Osteocyte (in vitro differentiated cells): ENCODE measurements around the gene PKP2. TPM values are rescaled to one million over a fixed set of nuclear protein-coding genes. Genes with fewer than 3 reads are reported as not detected.

Experiments used
- DNase-seq: peaks from one replicate; pipeline ENCODE4 v3.0.0; 2021; ENCODE audit warnings: mixed read lengths; ENCODE audit not compliant: unreplicated experiment; ENCODE audit errors: extremely low spot score
- H3K27ac Mint-ChIP-seq: one replicate; pipeline ENCODE4 v1.8.0; 2021; ENCODE audit warnings: mild to moderate bottlenecking, mixed read lengths; ENCODE audit not compliant: unreplicated experiment
- H3K27me3 Mint-ChIP-seq: one replicate; pipeline ENCODE4 v1.8.0; 2021; ENCODE audit warnings: mixed read lengths; ENCODE audit not compliant: unreplicated experiment
- H3K36me3 Mint-ChIP-seq: one replicate; pipeline ENCODE4 v1.8.0; 2021; ENCODE audit warnings: mixed read lengths; ENCODE audit not compliant: unreplicated experiment
- H3K4me1 Mint-ChIP-seq: one replicate; pipeline ENCODE4 v1.8.0; 2021; ENCODE audit warnings: mixed read lengths; ENCODE audit not compliant: unreplicated experiment
- H3K4me3 Mint-ChIP-seq: one replicate; pipeline ENCODE4 v1.8.0; 2021; ENCODE audit warnings: mild to moderate bottlenecking, moderate library complexity, mixed read lengths; ENCODE audit not compliant: unreplicated experiment
- H3K9me3 Mint-ChIP-seq: one replicate; pipeline ENCODE4 v1.8.0; 2021; ENCODE audit warnings: mixed read lengths; ENCODE audit not compliant: unreplicated experiment
- CTCF ChIP-seq: fragments of 200-600 bp; sonication (generic); IDR thresholded peaks from 2 replicates; pipeline ENCODE4 v1.5.0; 2021; ENCODE audit warnings: antibody characterized with exemption, mild to moderate bottlenecking, moderate library complexity
- total RNA-seq: library from RNA; stranded (reverse); gene quantifications from 2 replicates; pipeline ENCODE4 v1.2.1, GENCODE V29; 2021

PKP2 gene
- total RNA-seq, 1 donor from 2014 or later, result 2.1 TPM

GRCh38 chr12:32917094-32917611 lies 20.6 kb upstream of the PKP2 start:
- no peaks in the 10 kb centered on the region for H3K36me3 Mint-ChIP-seq
- H3K27me3 Mint-ChIP-seq, result no peaks in the 10 kb centered on the region
- peak overlapping the region; percentile 8 for H3K27ac Mint-ChIP-seq
- H3K4me3 Mint-ChIP-seq, result no peak overlapping the region
- H3K9me3 Mint-ChIP-seq, result no peaks in the 10 kb centered on the region
- peaks cover 49% of the 10 kb centered on the region for H3K4me1 Mint-ChIP-seq
- no peak for DNase-seq
- TF ChIP-seq CTCF, result no peak

GRCh38 chr12:32907898-32908476 lies 11.4 kb upstream of the PKP2 start:
- H3K4me1 Mint-ChIP-seq, result no peaks in the 10 kb centered on the region
- no peak overlapping the region for H3K4me3 Mint-ChIP-seq
- DNase-seq, result no peak
- no peak for TF ChIP-seq CTCF
- H3K36me3 Mint-ChIP-seq, result no peaks in the 10 kb centered on the region
- no peak overlapping the region for H3K27ac Mint-ChIP-seq
- peaks cover 6% of the 10 kb centered on the region for H3K27me3 Mint-ChIP-seq
- H3K9me3 Mint-ChIP-seq, result no peaks in the 10 kb centered on the region

- no peak for DNase-seq
- H3K9me3 Mint-ChIP-seq, result no peaks in the 10 kb centered on the region
- no peak overlapping the region for H3K4me3 Mint-ChIP-seq
- H3K27me3 Mint-ChIP-seq, result peaks cover 6% of the 10 kb centered on the region
- peaks cover 4% of the 10 kb centered on the region for H3K4me1 Mint-ChIP-seq
- H3K27ac Mint-ChIP-seq, result no peak overlapping the region
- no peaks in the 10 kb centered on the region for H3K36me3 Mint-ChIP-seq
- TF ChIP-seq CTCF, result no peak
These were observed 10.6 kb upstream of the PKP2 start for GRCh38 chr12:32907166-32907565.

GRCh38 chr12:32906399-32907165 lies 10.0 kb upstream of the PKP2 start:
- H3K27me3 Mint-ChIP-seq, result peaks cover 4% of the 10 kb centered on the region
- H3K4me3 Mint-ChIP-seq, result no peak overlapping the region
- TF ChIP-seq CTCF, result no peak
- no peaks in the 10 kb centered on the region for H3K9me3 Mint-ChIP-seq
- H3K27ac Mint-ChIP-seq, result no peak overlapping the region
- DNase-seq, result no peak
- H3K36me3 Mint-ChIP-seq, result no peaks in the 10 kb centered on the region
- H3K4me1 Mint-ChIP-seq, result peaks cover 8% of the 10 kb centered on the region

GRCh38 chr12:32903763-32904162 lies 7.2 kb upstream of the PKP2 start:
- TF ChIP-seq CTCF, result no peak
- no peak for DNase-seq
- no peaks in the 10 kb centered on the region for H3K9me3 Mint-ChIP-seq
- H3K4me3 Mint-ChIP-seq, result no peak overlapping the region
- H3K36me3 Mint-ChIP-seq, result no peaks in the 10 kb centered on the region
- H3K4me1 Mint-ChIP-seq, result peaks cover 14% of the 10 kb centered on the region
- H3K27me3 Mint-ChIP-seq, result no peaks in the 10 kb centered on the region
- no peak overlapping the region for H3K27ac Mint-ChIP-seq
